SH-SY5Y (cell line): ENCODE measurements around the gene TLE5.
A peak's percentile ranks its signal among the peaks of the same experiment; 100 is the strongest.

Experiments
- GATA2 ChIP-seq: IDR thresholded peaks from 2 replicates; pipeline ENCODE4 v1.6.1; 2011; ENCODE audit warnings: mild to moderate bottlenecking, low read depth, low read length
- GATA3 ChIP-seq: IDR thresholded peaks from 2 replicates; pipeline ENCODE4 v1.6.1; 2011; ENCODE audit warnings: low read depth, mild to moderate bottlenecking, low read length, moderate library complexity

Gene TLE5

DNA sequence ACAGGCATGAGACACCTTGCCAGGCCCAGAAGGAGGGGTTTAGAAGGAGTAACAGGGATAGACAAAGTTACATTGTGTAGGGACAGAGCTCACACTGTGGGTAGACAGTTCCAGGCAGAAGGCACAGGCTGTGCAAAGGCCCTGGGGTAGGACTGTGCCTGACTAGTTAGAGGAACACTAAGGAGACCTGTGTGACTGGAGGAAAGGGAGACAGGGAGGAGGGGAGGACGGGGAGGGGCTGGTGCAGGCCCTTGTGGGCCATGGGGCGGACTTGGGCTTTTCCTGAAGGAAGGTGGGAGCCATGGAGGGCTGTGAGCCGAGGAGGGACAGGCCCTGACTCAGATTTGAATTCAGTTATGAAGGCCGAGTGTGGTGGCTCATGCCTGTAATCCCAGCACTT lies 17.3 kb upstream of the TLE5 start:
- no peak for TF ChIP-seq GATA3

DNA sequence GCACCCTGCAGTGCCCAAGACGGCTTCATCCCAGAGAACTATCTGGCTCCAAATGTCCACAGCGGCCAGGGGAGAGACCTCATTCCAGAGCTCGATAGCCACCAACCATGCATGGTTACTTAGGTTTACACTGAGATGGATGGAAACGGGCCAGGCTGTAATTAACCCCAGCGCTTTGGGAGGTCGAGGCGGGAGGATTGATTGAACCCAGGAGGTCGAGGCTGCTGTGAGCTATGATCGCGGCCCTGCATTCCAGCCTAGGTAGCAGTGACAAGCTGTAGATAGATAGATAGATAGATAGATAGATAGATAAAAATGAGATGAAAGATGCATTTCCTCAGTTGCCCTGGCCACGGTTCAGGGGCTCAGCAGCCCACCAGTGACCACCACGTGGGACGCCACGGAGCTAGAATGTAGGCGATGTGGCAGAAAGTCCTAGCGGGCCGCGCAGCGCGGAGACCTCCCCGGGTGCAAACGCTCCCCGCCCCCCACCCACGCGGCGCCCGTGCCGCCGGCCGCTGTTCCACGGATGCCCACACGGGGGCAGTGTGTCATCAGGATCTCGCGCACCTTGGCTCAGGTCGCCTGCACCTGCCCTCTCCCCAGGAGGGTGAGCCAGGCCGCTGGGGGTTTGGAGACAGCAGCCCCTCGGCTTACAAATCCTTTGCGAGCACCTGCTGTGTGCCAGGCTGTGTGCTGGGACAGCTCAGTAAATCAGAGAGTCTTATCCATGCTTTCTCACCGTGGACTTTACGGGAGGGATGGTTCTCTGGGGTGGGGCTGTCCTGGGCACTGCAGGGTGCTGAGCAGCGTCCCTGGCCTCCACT lies 13.5 kb upstream of the TLE5 start:
- peak; percentile 55 for TF ChIP-seq GATA2
- TF ChIP-seq GATA3 = no peak

DNA sequence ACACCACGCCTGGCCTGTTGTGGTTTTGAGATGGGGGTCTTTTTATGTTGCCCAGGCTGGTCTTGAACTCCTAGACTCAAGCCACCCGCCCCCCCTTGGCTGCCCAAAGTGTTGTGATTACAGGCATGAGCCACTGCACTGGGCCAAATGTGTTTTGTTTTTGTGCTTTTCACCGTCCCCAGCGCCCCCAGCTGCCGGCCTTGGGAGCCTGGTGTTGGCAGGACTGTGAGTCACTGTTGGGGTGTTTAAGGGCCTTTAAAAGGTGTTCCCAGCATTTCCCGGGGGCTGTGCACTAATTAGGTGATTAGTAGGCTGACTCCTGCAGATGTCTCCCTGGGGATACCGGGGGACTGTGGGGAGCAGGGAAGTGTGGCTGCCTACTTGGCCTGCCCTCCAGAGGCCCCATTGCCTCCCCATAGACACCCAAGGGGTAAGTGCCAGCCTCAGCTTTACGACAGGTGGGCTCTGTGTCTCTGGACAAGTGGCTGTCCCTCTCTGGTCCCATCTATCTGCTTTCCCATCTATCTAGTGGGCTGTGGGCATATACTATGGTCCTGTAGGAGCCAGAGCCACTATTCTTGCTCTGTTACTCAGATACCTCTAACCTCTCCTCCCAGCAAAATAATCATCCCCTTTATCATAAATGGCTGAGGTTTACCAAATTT lies 11.8 kb upstream of the TLE5 start:
- no peak for TF ChIP-seq GATA2
- no peak for TF ChIP-seq GATA3

DNA sequence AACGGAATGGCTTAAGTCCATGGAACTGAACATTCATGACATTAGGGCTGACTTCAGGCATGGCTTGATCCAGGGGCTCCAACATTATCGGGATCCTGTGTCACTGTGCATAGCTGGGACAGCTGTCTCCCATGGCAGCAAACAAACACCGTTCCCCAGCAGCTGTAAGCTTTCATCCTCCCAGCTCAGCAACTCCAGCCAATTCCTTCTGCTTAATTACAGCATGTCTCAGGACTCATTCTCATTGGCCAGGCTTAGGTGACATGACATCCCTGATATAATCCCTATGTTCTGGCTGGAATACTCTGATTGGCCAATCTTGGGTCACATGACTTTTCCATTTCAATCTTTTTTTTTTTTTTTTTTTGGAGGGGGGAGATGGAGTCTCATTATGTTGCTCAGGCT lies 10.9 kb upstream of the TLE5 start:
- TF ChIP-seq GATA2 (no peak), GATA3 (no peak)

DNA sequence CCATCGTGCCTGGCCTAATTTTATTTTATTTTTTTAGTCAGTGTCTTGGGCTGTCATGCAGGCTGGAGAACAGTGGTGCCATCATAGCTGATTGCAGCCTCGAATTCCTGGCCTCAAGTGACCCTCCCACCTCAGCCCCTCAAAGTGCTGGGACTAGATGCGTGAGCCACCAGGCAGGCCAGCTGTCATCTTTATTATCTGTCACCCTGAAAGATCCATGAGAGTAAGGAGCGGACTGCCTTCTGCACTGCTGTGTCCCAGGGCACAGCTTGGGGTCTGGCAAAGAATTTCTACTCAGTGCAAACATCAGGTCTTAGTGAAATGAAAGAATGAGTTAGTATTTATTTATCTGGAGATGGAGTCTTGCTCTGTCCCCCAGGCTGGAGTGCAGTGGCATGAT lies 9.5 kb upstream of the TLE5 start:
- TF ChIP-seq GATA2 = no peak
- no peak for TF ChIP-seq GATA3

DNA sequence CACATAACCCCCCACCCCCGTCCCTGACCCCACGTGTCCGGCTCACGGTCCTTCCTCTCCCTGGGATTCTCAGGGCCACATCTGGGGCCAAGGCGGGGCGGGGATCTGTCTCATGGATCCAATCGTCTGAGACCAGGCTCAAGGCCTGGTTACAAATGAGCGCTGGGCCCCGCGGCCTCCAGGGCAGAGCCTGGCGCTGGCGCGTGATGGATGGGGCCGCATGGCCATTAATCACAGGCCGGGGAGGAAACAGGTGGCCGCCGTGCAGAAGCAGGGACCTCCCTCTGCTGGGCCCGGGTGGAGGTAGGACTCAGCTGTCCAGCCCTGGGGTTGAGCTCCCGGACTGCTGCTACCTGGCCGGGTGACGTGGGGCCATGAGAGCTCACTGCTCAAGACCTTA lies 5.8 kb upstream of the TLE5 start:
- no peak for TF ChIP-seq GATA2
- no peak for TF ChIP-seq GATA3

DNA sequence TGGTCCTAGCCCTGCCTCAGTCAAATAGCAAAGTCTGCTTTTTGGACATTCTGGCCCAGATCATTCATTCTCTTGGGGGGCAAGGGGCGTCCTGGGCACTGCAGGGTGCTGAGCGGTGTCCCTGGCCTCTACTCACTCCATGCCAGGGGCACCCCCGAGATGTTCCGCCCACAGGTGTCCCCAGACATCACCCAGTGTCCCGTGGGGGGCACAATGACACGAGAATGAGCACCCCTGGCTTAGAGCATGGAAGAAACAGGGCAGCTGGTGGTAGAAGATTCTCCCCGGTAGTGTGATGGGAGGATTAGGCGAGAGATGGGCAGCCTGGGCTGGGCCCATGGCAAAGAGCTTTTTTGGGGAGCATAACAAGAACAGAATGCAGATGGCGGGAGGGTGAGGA lies 5.3 kb upstream of the TLE5 start:
- TF ChIP-seq GATA3 = no peak
- no peak for TF ChIP-seq GATA2

DNA sequence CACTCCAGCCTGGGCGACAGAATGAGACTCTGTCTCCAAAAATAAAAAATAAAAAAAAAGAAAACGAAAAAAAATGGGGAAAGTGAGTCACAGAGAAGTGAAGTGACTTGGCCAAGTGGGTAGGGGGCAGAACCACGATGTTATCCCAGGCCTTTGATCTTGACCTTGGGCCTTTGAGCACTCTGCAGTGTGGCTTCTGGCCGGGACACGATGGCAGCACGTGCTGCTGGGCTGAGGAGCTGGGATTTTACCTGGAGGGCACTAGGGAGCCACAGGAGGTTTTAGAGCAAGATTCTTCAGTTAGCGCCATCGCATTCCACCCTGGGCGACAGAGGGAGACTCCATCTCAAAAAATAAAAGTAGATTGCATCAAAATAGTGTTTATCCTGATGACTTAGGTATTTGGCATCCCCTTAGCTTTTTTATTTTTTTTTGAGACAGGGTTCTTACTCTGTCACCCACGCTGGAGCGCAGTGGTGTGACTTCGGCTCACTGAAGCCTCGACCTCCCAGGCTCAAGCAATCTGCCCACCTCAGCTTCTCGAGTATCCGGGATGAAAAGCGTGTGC lies 4.3 kb upstream of the TLE5 start:
- TF ChIP-seq GATA3 (no peak), GATA2 (no peak)

DNA sequence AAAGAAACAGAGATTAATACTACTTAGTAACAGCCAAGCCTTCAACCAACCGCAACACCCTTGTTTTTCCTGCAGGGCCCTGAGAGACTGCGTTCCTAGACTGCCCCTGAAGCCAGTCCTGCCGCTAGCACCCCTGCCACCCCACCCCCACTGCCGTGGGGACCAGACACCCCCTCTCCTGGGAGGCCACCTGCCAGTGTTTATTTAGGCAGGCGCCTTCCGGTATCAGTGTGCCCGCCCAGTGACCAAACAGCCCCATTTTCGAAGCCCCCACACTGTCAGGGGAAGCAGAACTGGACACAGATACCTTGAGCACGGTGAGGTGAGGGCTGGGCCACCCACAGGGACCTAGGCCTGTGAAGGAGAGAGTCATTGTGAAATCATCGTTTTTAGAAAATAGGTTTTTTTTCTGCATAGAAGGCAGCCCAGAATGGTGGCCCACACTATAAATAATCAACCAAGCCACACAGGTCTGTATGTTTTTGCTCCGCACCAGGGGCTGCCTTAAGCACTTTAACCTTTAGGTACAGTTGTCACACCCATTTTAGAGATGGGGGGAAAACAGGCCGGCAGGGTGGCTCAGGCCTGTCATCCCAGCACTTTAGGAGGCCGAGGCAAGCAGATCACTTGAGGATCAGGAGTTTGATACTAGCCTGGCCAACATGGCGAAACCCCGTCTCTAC lies 3.5 kb upstream of the TLE5 start:
- TF ChIP-seq GATA2 = no peak
- TF ChIP-seq GATA3 = no peak

DNA sequence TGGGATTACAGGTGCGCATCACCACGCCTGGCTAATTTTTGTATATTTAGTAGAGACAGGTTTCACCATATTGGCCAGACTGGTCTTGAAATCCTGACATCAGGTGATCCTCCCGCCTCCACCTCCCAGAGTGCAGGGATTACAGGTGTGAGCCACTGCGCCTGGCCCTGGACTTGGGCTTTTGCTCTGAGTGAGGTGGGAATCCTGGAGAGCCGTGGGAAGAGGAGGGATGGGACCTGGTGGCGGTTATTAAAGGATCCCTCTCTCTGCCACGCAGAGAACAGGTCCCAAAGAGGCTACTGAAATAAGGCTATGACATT lies 1.7 kb upstream of the TLE5 start:
- TF ChIP-seq GATA2 = no peak
- TF ChIP-seq GATA3 = no peak

DNA sequence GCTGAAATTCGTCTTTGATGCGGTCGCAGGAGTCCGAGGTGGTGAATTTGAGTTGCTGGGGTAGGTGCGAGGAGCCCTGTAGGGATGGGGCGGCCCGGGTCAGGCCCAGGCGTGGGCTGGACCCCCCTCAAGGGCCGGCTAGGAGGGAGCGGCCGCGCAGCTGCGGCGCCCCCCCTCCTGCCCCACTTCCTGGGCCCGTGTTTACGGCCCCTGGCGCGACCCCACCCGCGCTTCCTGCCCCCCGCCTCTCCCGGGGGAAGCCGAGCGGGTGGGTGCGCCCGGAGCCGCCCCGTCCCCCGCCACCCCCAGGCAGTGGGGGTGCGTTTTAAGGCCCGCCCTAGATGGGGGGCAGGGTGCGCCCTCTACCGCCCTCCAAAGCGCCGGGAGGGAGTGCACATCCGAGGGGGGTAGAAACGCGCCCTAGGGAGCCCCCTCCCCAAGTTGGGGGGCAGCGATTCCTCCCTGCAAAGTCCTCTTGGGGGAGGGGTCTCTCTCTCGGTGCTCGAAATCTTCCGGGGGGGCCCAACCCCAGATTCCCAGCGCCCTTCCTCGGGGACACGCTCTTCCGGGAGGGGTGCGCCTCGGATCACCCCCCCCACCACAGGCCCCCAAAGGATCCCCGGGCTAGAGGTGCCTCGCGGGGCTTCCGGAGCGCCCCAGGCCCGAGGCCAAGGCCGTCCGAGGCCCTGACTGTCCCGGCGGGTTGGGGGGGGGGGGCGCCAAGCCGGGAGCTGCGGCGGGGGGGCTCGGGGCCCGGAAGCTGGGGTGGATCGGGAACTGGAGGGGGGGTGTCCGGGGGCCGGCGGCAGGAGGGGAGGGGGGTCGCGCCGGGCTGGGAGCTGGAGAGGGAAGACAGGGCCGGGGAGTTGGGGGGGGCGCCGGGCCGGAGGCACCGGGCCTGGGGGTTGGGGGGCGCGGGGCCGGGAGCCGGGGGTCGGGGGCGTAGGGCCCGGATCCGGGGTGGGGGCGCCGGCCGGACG lies 823 bp downstream of the TLE5 start:
- TF ChIP-seq GATA2 = no peak
- TF ChIP-seq GATA3 = no peak

DNA sequence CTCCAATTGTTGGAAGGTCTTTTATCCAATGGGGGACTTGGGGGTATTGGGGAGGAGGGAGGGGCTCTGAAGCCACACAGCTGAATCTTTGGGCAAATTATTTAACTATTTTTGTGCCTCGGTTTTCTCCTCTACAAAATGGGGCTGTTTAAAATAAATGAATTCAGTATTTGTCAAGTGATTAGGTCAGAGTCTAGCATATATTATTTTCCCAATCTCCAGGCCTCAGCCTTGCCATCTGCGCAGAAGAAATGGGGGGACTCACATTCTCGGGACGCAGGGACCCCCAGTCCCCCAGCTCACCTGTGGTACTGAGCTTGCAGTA lies 1.5 kb downstream of the TLE5 start:
- TF ChIP-seq GATA2 (no peak), GATA3 (no peak)

DNA sequence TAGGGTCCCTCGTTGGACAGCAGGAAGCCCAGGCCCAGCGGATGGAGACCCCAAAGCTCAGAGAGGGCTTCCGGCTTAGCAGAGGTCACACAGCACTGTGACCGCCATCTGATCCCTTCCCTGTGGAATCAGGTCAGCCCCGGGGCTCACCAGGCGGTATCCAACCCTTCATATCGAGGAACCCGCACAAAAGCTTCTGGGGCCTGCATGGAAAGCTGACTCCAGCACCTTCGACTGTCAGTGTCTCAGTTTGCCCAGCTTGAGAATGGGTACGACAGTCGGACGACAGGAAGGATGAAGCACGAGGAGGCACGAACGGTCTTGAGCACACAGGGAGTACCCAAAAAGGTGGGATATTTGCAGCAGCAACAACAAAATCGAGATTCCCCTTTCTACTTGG lies 2.6 kb downstream of the TLE5 start:
- no peak for TF ChIP-seq GATA3
- TF ChIP-seq GATA2 = no peak
